ENCODE data around the gene TIMM8B. TPM values are rescaled to one million over a fixed set of nuclear protein-coding genes. Genes with fewer than 3 reads are reported as not detected.

The TIMM8B gene
- total and polyA plus RNA-seq, 9 of the 15 experiments (the other 6 are each of a cell fraction or from before 2014, with no cell fraction given) = 95.8 to 338 (median 145) TPM

GRCh38 chr11:112113539-112114457 is 27.2 kb upstream of the TIMM8B start:
- POLR2A ChIA-PET = no interaction called here
- H3K4me2 ChIP-seq (ENCODE audit: insufficient read depth, low read length) = no peak overlapping the region
- FAIRE-seq (peak; percentile 69), DNase-seq (ENCODE audit: extremely low read depth in 1 of 4, low spot score in 3 of 4) (peak; percentile 53 to 74 (median 66)), ATAC-seq (peak; percentile 90)
- no peak overlapping the region for H2AFZ ChIP-seq (ENCODE audit: low read depth, low read length)
- no peaks in the 10 kb centered on the region for H3K9me3 ChIP-seq (replicated peaks; ENCODE audit: control insufficient read depth, insufficient read depth, low read depth, low read length)
- H3K27ac ChIP-seq (ENCODE audit: extremely low read depth, low read depth, low read length) = no peak overlapping the region
- H3K36me3 ChIP-seq (ENCODE audit: control insufficient read depth, insufficient read depth, low read length) = no peaks in the 10 kb centered on the region
- no peaks in the 10 kb centered on the region for H3K79me2 ChIP-seq (ENCODE audit: control insufficient read depth, insufficient read depth, low read length)
- no peak overlapping the region for H3K4me3 ChIP-seq
- no peaks in the 10 kb centered on the region for H3K27me3 ChIP-seq (ENCODE audit: control insufficient read depth in 2 of 2, insufficient read depth in 2 of 2, low read length in 2 of 2)
- H3K9me1 ChIP-seq (ENCODE audit: control insufficient read depth, insufficient read depth, low read length) = no peaks in the 10 kb centered on the region
- WGBS (ENCODE audit: insufficient coverage, low coverage, missing lambda C conversion rate) = 60% methylated on average over 4 of the region's 6 CpGs
- H3K9ac ChIP-seq (ENCODE audit: insufficient read depth in 1 of 2, low read depth in 2 of 2, low read length in 2 of 2) = peak overlapping the region in 1 of 2 experiments; percentile 23; a peak in 1 of 4 replicates
- BruUV-seq (replicated peaks) = no TSS peak
- in situ Hi-C loops (cut with MboI) = loop anchor here (10.0 kb wide), 1 partner anchor 171 kb away; no protein-coding TSS in a partner anchor
- intact Hi-C loops (cut with micrococcal nuclease) = loop anchor here (1.0 to 2.0 kb wide), 3 partner anchors 62 to 167 kb away; partner anchors contain the start of gene BCO2
- no peaks in the 10 kb centered on the region for H4K20me1 ChIP-seq (replicated peaks; ENCODE audit: control insufficient read depth, insufficient read depth, low read length)
- CTCF ChIA-PET (ENCODE audit: low intra/inter-chr PET ratio) = interaction anchor here (0.7 to 1.9 kb wide), 4 partner anchors 61 to 1684 kb away, joined by 3 to 13 read pairs (median 4); partner anchors contain the start of gene BCO2
- H3K4me1 ChIP-seq (replicated peaks in 1 of 2; ENCODE audit: control insufficient read depth in 2 of 2, insufficient read depth in 2 of 2, low read length in 2 of 2) = 0 out of 5 replicates have a peak, but pooled peaks cover 0 to 6% of the 10 kb centered on the region in 2 experiments
- TF ChIP-seq POLR2G (IDR thresholded peaks at IDR 0.05; ENCODE audit: low read depth, low read length) (no peak), MCM5 (IDR thresholded peaks at IDR 0.05; ENCODE audit: low read depth) (no peak), RFX1 (IDR thresholded peaks at IDR 0.05) (no peak), GTF2F1 (IDR thresholded peaks at IDR 0.05; ENCODE audit: low read depth, low read length) (no peak), ETV1 (tag; conservative IDR thresholded peaks at IDR 0.05; ENCODE audit: low read depth) (no peak), POLR2A (conservative IDR thresholded peaks at IDR 0.05) (no peak), CHCHD3 (CRISPR knock-in tag; IDR thresholded peaks at IDR 0.05) (no peak), SMC3 (conservative IDR thresholded peaks at IDR 0.05; ENCODE audit: insufficient read depth, low read depth, low read length) (peak; percentile 49; the same call in 1 of the 2 replicates), SETDB1 (IDR thresholded peaks at IDR 0.05; ENCODE audit: low read length) (no peak), KLF10 (CRISPR knock-in tag; IDR thresholded peaks at IDR 0.05) (no peak), BRF1 (IDR thresholded peaks at IDR 0.05; ENCODE audit: borderline replicate concordance, extremely low read depth, insufficient read length) (no peak), FOXJ3 (CRISPR knock-in tag; IDR thresholded peaks at IDR 0.05) (no peak), PHF20 (IDR thresholded peaks at IDR 0.05; ENCODE audit: partially characterized antibody) (no peak), PHF21A (IDR thresholded peaks at IDR 0.05; ENCODE audit: borderline replicate concordance, low read depth) (peak; percentile 66; the same call in 1 of the 2 replicates), E2F3 (CRISPR knock-in tag; IDR thresholded peaks at IDR 0.05) (no peak)
- TF ChIP-seq, protein P1, sequence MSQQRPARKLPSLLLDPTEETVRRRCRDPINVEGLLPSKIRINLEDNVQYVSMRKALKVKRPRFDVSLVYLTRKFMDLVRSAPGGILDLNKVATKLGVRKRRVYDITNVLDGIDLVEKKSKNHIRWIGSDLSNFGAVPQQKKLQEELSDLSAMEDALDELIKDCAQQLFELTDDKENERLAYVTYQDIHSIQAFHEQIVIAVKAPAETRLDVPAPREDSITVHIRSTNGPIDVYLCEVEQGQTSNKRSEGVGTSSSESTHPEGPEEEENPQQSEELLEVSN (IDR thresholded peaks at IDR 0.05; ENCODE audit: borderline replicate concordance in 1 of 2, extremely low read depth in 1 of 2, insufficient read depth in 1 of 2, insufficient read length in 1 of 2, low read depth in 1 of 2, low read length in 1 of 2, poor library complexity in 1 of 2, severe bottlenecking in 1 of 2) = no peak
- TF ChIP-seq, protein P2, sequence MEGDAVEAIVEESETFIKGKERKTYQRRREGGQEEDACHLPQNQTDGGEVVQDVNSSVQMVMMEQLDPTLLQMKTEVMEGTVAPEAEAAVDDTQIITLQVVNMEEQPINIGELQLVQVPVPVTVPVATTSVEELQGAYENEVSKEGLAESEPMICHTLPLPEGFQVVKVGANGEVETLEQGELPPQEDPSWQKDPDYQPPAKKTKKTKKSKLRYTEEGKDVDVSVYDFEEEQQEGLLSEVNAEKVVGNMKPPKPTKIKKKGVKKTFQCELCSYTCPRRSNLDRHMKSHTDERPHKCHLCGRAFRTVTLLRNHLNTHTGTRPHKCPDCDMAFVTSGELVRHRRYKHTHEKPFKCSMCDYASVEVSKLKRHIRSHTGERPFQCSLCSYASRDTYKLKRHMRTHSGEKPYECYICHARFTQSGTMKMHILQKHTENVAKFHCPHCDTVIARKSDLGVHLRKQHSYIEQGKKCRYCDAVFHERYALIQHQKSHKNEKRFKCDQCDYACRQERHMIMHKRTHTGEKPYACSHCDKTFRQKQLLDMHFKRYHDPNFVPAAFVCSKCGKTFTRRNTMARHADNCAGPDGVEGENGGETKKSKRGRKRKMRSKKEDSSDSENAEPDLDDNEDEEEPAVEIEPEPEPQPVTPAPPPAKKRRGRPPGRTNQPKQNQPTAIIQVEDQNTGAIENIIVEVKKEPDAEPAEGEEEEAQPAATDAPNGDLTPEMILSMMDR (IDR thresholded peaks at IDR 0.05 in 2 of 3, conservative IDR thresholded peaks at IDR 0.05 in 1 of 3; ENCODE audit: insufficient read depth in 2 of 3, low read depth in 1 of 3, low read length in 3 of 3) = peak; percentile 57 to 72 (median 64); a peak in 4 of 6 replicates
